ENCODE results near the gene IRF1. TPM values are rescaled to one million over a fixed set of nuclear protein-coding genes. Genes with fewer than 3 reads are reported as not detected.

The IRF1 gene
- polyA plus RNA-seq, 3 donors: 125 to 363 (median 129) TPM

GRCh38 chr5:132478366-132478871 lies 12.2 kb downstream of the IRF1 start:
- peak overlapping the region; percentile 1 to 34 for H3K27ac ChIP-seq (ENCODE audit: low read depth in 1 of 2, low read length in 2 of 2)
- DNase-seq: no peak
- H3K4me2 ChIP-seq (replicated peaks; ENCODE audit: extremely low read depth, low read length, poor library complexity, severe bottlenecking): no peak overlapping the region
- no peak overlapping the region for H3K4me3 Mint-ChIP-seq
- peaks cover 22 to 46% of the 10 kb centered on the region in 2 donors for H3K4me1 ChIP-seq (ENCODE audit: control insufficient read depth in 1 of 2, insufficient read depth in 2 of 2, low read length in 2 of 2)
- peaks cover 58% of the 10 kb centered on the region for H4K20me1 ChIP-seq (ENCODE audit: insufficient read depth, low read length)
- H3K9me3 Mint-ChIP-seq: no peaks in the 10 kb centered on the region
- H3K27me3 ChIP-seq (ENCODE audit: control insufficient read depth in 2 of 2, insufficient read depth in 2 of 2, low read length in 2 of 2): no peaks in the 10 kb centered on the region
- H3K36me3 Mint-ChIP-seq: peaks cover 39 to 51% of the 10 kb centered on the region in 2 donors
- peaks cover 64% of the 10 kb centered on the region for H3K4me1 Mint-ChIP-seq
- H3K4me3 ChIP-seq (replicated peaks in 1 of 3; ENCODE audit: low read depth in 2 of 3, low read length in 3 of 3): no peak overlapping the region
- H3K79me2 ChIP-seq (ENCODE audit: insufficient read depth, low read length): peaks cover 3% of the 10 kb centered on the region
- H3K9me3 ChIP-seq (replicated peaks in 1 of 2; ENCODE audit: control insufficient read depth in 1 of 2, insufficient read depth in 1 of 2, low read length in 2 of 2): no peaks in the 10 kb centered on the region
- TF ChIP-seq CTCF (IDR thresholded peaks at IDR 0.05): no peak
- intact Hi-C loops (cut with micrococcal nuclease): no loop called here
- peaks cover 14 to 25% of the 10 kb centered on the region in 2 donors for H3K36me3 ChIP-seq (replicated peaks in 1 of 2; ENCODE audit: control insufficient read depth in 1 of 2, insufficient read depth in 2 of 2, low read length in 2 of 2)
- peak overlapping the region in 5 of 7 donors; percentile 47 to 69 (median 64) for H3K27ac Mint-ChIP-seq
- H2AFZ ChIP-seq (ENCODE audit: insufficient read depth, low read depth, low read length, poor library complexity, severe bottlenecking): no peak overlapping the region
- H3K27me3 Mint-ChIP-seq (ENCODE audit: low read depth in 3 of 3): peaks cover 0 to 2% (median 1%) of the 10 kb centered on the region in 3 donors
- WGBS (ENCODE audit: insufficient coverage): 100% methylated on average over 2 of the region's 4 CpGs
- no peak overlapping the region for H3K9ac ChIP-seq (ENCODE audit: insufficient read depth, low read length, poor library complexity, severe bottlenecking)

- no peaks in the 10 kb centered on the region for H3K9me3 Mint-ChIP-seq
- intact Hi-C loops (cut with micrococcal nuclease): no loop called here
- peaks cover 0 to 2% (median 1%) of the 10 kb centered on the region in 3 donors for H3K27me3 Mint-ChIP-seq (ENCODE audit: low read depth in 3 of 3)
- peaks cover 38 to 45% of the 10 kb centered on the region in 2 donors for H3K36me3 Mint-ChIP-seq
- H3K27ac ChIP-seq (ENCODE audit: low read depth in 1 of 2, low read length in 2 of 2): peak overlapping the region in 1 of 2 donors; percentile 34
- H3K9ac ChIP-seq (ENCODE audit: insufficient read depth, low read length, poor library complexity, severe bottlenecking): no peak overlapping the region
- no peak overlapping the region for H3K4me3 ChIP-seq (replicated peaks in 1 of 3; ENCODE audit: low read depth in 2 of 3, low read length in 3 of 3)
- no peaks in the 10 kb centered on the region for H3K9me3 ChIP-seq (replicated peaks in 1 of 2; ENCODE audit: control insufficient read depth in 1 of 2, insufficient read depth in 1 of 2, low read length in 2 of 2)
- H3K27me3 ChIP-seq (ENCODE audit: control insufficient read depth in 2 of 2, insufficient read depth in 2 of 2, low read length in 2 of 2): no peaks in the 10 kb centered on the region
- no peaks in the 10 kb centered on the region for H3K79me2 ChIP-seq (ENCODE audit: insufficient read depth, low read length)
- H3K4me1 ChIP-seq (ENCODE audit: control insufficient read depth in 1 of 2, insufficient read depth in 2 of 2, low read length in 2 of 2): peaks cover 27 to 48% of the 10 kb centered on the region in 2 donors
- peak overlapping the region in 5 of 7 donors; percentile 30 to 78 (median 68) for H3K27ac Mint-ChIP-seq
- no peak for DNase-seq
- no peak overlapping the region for H3K4me3 Mint-ChIP-seq
- H3K4me1 Mint-ChIP-seq: peaks cover 66% of the 10 kb centered on the region
- 90% methylated on average over 10 of the region's 10 CpGs for WGBS (ENCODE audit: insufficient coverage)
- H4K20me1 ChIP-seq (ENCODE audit: insufficient read depth, low read length): peaks cover 53% of the 10 kb centered on the region
- peaks cover 8 to 19% of the 10 kb centered on the region in 2 donors for H3K36me3 ChIP-seq (replicated peaks in 1 of 2; ENCODE audit: control insufficient read depth in 1 of 2, insufficient read depth in 2 of 2, low read length in 2 of 2)
- H2AFZ ChIP-seq (ENCODE audit: insufficient read depth, low read depth, low read length, poor library complexity, severe bottlenecking): no peak overlapping the region
- TF ChIP-seq CTCF (IDR thresholded peaks at IDR 0.05): no peak
- H3K4me2 ChIP-seq (replicated peaks; ENCODE audit: extremely low read depth, low read length, poor library complexity, severe bottlenecking): no peak overlapping the region
These were observed 12.7 kb downstream of the IRF1 start for GRCh38 chr5:132477784-132478365.
